Measurements from ENCODE around the gene VSTM4.

Gene VSTM4

DNA sequence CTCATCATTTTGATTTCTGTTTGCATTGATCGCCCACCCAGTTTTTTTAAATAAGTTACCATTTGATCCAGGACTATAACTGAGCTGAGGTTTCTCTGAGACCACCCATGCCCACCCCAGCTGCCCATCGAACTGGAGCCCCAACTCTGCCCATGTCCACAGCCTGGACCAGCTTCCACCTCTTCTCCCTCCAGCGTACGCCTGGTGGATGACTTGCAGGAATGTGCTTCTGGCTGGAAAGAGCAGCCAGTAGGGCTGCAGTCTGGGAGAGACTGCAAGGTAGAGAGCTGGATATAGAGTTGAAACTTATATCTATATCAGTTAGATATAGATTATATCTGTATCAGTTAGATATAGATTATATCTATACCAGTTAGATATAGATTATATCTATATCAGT, 149.9 kb downstream of the VSTM4 start:
- Histone ChIP-seq H3K4me3 (no peak overlapping the region), H3K27me3 (no peaks in the 10 kb centered on the region), H3K27ac (no peak overlapping the region), H3K9me3 (no peaks in the 10 kb centered on the region), H3K4me1 (no peaks in the 10 kb centered on the region), H3K36me3 (no peaks in the 10 kb centered on the region)
- DNase-seq: no peak
- TF ChIP-seq, protein P1, sequence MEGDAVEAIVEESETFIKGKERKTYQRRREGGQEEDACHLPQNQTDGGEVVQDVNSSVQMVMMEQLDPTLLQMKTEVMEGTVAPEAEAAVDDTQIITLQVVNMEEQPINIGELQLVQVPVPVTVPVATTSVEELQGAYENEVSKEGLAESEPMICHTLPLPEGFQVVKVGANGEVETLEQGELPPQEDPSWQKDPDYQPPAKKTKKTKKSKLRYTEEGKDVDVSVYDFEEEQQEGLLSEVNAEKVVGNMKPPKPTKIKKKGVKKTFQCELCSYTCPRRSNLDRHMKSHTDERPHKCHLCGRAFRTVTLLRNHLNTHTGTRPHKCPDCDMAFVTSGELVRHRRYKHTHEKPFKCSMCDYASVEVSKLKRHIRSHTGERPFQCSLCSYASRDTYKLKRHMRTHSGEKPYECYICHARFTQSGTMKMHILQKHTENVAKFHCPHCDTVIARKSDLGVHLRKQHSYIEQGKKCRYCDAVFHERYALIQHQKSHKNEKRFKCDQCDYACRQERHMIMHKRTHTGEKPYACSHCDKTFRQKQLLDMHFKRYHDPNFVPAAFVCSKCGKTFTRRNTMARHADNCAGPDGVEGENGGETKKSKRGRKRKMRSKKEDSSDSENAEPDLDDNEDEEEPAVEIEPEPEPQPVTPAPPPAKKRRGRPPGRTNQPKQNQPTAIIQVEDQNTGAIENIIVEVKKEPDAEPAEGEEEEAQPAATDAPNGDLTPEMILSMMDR (IDR thresholded peaks at IDR 0.05): no peak
- intact Hi-C loops (cut with DNase I; ENCODE audit: low total_unique reads): no loop called here

Measured in tibial artery (tissue), 4 donors.